Activated naive CD4-positive, alpha-beta T cell treated with anti-CD3 and anti-CD28 coated beads, Interleukin-2, amount 50 U/mL, for 24 hours (primary cell): Measurements from ENCODE around the gene OR6C76.
"Not testable (repeated sequence)": the region's sequence is repeated elsewhere in the genome, so short reads cannot be mapped to it uniquely, and the experiment has no call there.

ENCODE experiments used
- H3K27ac Mint-ChIP-seq: one replicate; pipeline ENCODE4 v1.8.0; 2021; ENCODE audit warnings: mild to moderate bottlenecking, mixed read lengths
- H3K27me3 Mint-ChIP-seq: one replicate; pipeline ENCODE4 v1.8.0; 2021; ENCODE audit warnings: mixed read lengths
- H3K36me3 Mint-ChIP-seq: one replicate; pipeline ENCODE4 v1.8.0; 2021; ENCODE audit warnings: mixed read lengths
- H3K4me1 Mint-ChIP-seq: one replicate; pipeline ENCODE4 v1.8.0; 2021; ENCODE audit warnings: mixed read lengths
- H3K4me3 Mint-ChIP-seq: one replicate; pipeline ENCODE4 v1.8.0; 2021; ENCODE audit warnings: mild to moderate bottlenecking, mixed read lengths
- H3K9me3 Mint-ChIP-seq: one replicate; pipeline ENCODE4 v1.8.0; 2021; ENCODE audit warnings: mixed read lengths

Gene OR6C76

DNA sequence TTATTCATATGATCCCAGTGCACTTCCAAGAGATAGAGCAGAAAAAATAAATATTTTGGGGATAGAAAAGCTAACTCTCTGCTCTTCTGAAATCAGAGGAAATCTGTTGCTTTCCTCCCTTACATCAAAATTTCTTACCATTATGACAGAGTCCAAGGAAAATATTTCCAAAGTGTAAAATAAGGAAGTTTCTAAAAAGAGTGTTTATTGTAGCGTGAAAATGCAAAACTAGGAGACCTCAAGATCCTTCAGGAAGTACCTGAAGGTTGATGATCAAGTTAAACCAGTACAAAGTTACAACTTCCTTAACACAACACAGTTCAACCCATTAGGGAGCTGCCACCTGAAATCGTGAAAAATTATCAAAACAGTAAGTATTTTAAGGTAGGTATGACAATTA lies 17.7 kb downstream of the OR6C76 start, which contains the start of gene OR6C2:
Gene OR6C2, plus strand, starts transcription at position 301 of the 400 bp plus-strand sequence. CDS start 8,138 bp downstream, outside the sequence.
- Mint-ChIP-seq H3K27me3 (peaks cover 7% of the 10 kb centered on the region), H3K27ac (no peak within 1 kb of the TSS), H3K9me3 (no peaks in the 10 kb centered on the region), H3K36me3 (no peaks in the 10 kb centered on the region), H3K4me1 (no peaks in the 10 kb centered on the region), H3K4me3 (no peak within 1 kb of the TSS)

DNA sequence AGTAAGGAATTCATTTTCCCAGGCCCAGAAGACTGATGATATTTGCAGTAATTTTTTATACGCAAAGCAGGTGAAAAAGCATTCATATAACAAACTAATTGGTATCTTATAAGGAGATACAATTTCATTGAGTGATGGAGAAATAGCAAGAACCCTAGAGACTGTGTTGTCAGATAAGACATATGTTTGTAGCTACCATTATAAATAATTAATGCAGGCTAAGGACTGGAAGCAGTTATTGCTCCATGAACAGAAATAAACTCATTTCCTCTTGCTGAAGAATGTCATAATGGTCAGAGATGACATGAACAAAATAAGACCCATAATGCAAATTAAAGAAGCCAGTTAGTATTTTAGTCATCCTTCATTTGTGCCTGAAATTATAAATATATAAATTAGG lies 19.3 kb downstream of the OR6C76 start:
- H3K4me1 Mint-ChIP-seq: no peaks in the 10 kb centered on the region
- no peaks in the 10 kb centered on the region for H3K36me3 Mint-ChIP-seq
- peaks cover 7% of the 10 kb centered on the region for H3K27me3 Mint-ChIP-seq
- H3K9me3 Mint-ChIP-seq: no peaks in the 10 kb centered on the region
- H3K27ac Mint-ChIP-seq: no peak overlapping the region
- H3K4me3 Mint-ChIP-seq: no peak overlapping the region

- Mint-ChIP-seq H3K36me3 (no peaks in the 10 kb centered on the region), H3K9me3 (no peaks in the 10 kb centered on the region), H3K4me3 (no peak overlapping the region), H3K4me1 (no peaks in the 10 kb centered on the region), H3K27ac (no peak overlapping the region), H3K27me3 (peaks cover 7% of the 10 kb centered on the region)
These were observed 20.3 kb downstream of the OR6C76 start for GRCh38 chr12:55446326-55446725.

- H3K9me3 Mint-ChIP-seq: no peaks in the 10 kb centered on the region
- H3K27ac Mint-ChIP-seq: no peak overlapping the region
- no peaks in the 10 kb centered on the region for H3K36me3 Mint-ChIP-seq
- no peaks in the 10 kb centered on the region for H3K4me1 Mint-ChIP-seq
- H3K27me3 Mint-ChIP-seq: peaks cover 6% of the 10 kb centered on the region
- H3K4me3 Mint-ChIP-seq: no peak overlapping the region
These were observed 22.8 kb downstream of the OR6C76 start for GRCh38 chr12:55448825-55449224.

DNA sequence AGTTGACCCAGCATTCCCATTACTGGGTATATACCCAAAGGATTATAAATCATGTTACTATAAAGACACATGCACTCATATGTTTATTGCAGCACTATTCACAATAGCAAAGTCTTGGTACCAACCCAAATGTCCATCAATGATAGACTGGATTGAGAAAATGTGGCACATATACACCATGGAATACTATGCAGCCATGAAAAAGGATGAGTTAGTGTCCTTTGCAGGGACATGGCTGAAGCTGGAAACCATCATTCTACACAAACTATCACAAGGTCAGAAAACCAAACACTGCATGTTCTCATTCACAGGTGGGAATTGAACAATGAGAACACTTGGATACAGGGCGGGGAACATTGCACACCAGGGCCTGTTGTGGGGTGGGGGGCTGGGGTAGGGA lies 38.9 kb downstream of the OR6C76 start:
- H3K4me3 Mint-ChIP-seq, H3K36me3 Mint-ChIP-seq, H3K9me3 Mint-ChIP-seq, H3K4me1 Mint-ChIP-seq, H3K27ac Mint-ChIP-seq: not testable (repeated sequence)
- H3K27me3 Mint-ChIP-seq: peaks cover 15% of the 10 kb centered on the region

DNA sequence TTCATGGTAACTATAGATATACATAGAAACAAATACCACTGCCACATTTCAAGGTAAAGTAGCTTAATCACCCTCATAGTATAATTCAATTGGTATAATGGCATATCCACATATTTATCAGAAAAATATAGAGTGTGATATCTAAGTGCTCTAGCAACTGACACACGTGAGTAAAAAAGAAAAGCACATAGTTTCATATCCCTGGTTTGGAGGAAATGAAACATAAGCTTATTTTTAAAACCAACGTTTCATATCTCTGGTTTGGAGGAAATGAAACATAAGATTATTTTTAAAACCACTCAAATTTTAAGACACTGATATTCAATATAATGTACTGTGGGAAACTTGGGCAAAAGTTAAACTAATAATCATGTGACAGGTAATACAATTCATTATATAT lies 41.8 kb downstream of the OR6C76 start:
- Mint-ChIP-seq H3K27me3 (peaks cover 10% of the 10 kb centered on the region), H3K36me3 (no peaks in the 10 kb centered on the region), H3K4me1 (no peaks in the 10 kb centered on the region), H3K9me3 (no peaks in the 10 kb centered on the region), H3K4me3 (no peak overlapping the region), H3K27ac (no peak overlapping the region)

DNA sequence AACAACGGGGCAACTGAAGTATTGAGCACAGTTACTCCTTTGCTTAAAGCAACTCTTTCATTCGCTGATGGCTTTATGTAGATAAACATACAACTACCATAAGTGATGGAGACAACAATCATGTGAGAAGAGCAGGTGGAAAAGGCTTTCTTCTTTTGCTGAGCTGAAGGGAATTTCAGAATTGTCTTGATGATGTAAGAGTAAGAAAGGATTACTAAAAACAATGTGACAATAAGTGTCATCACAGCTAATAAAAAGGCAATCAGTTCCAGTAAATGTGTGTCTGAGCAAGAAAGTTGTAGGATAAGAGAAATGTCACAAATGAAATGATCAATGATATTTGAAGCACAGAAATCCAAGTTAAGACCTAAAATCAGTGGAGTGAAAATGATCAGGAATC lies 43.2 kb downstream of the OR6C76 start:
- H3K4me1 Mint-ChIP-seq: no peaks in the 10 kb centered on the region
- H3K36me3 Mint-ChIP-seq: no peaks in the 10 kb centered on the region
- H3K27ac Mint-ChIP-seq: no peak overlapping the region
- no peaks in the 10 kb centered on the region for H3K9me3 Mint-ChIP-seq
- peaks cover 10% of the 10 kb centered on the region for H3K27me3 Mint-ChIP-seq
- no peak overlapping the region for H3K4me3 Mint-ChIP-seq

GRCh38 chr12:55470088-55470829 lies 44.2 kb downstream of the OR6C76 start, which contains the start of gene OR6C70:
Gene OR6C70, minus strand, starts transcription at chr12:55470138. Its CDS starts 0 bp downstream, at chr12:55470138.
- Mint-ChIP-seq H3K27me3 (peaks cover 10% of the 10 kb centered on the region), H3K4me3 (no peak within 1 kb of the TSS), H3K27ac (no peak within 1 kb of the TSS), H3K4me1 (no peaks in the 10 kb centered on the region), H3K9me3 (no peaks in the 10 kb centered on the region), H3K36me3 (no peaks in the 10 kb centered on the region)

GRCh38 chr12:55472264-55472663 lies 46.2 kb downstream of the OR6C76 start:
- no peaks in the 10 kb centered on the region for H3K4me1 Mint-ChIP-seq
- H3K36me3 Mint-ChIP-seq: no peaks in the 10 kb centered on the region
- no peak overlapping the region for H3K4me3 Mint-ChIP-seq
- H3K27ac Mint-ChIP-seq: no peak overlapping the region
- no peaks in the 10 kb centered on the region for H3K9me3 Mint-ChIP-seq
- peaks cover 6% of the 10 kb centered on the region for H3K27me3 Mint-ChIP-seq
